Activated CD4-positive, alpha-beta T cell treated with anti-CD3 and anti-CD28 coated beads, Interleukin-2, amount 50 U/mL, for 16 hours (primary cell): ENCODE results near the gene FBXO40.
"Not testable (repeated sequence)": the region's sequence is repeated elsewhere in the genome, so short reads cannot be mapped to it uniquely, and the experiment has no call there.

ENCODE experiments used
- DNase-seq: peaks from one replicate; pipeline ENCODE4 v3.0.0-alpha.2; 2020

FBXO40 gene

GRCh38 chr3:121592856-121593702 lies at the start of gene FBXO40:
FBXO40 (plus strand) TSS chr3:121593379; CDS start chr3:121620576, 27,197 bp downstream.
- no peak for DNase-seq

- DNase-seq, result no peak
Measured at GRCh38 chr3:121545049-121545573, 48.1 kb upstream of the FBXO40 start.

- DNase-seq, result peak; percentile 93
Measured at GRCh38 chr3:121545574-121546455, 47.4 kb upstream of the FBXO40 start, which contains the start of gene POLQ. POLQ (minus strand) TSS chr3:121545988; CDS start chr3:121545877, 111 bp downstream.

GRCh38 chr3:121552379-121552778 lies 40.8 kb upstream of the FBXO40 start:
- no peak for DNase-seq

- no peak for DNase-seq
Measured at GRCh38 chr3:121552797-121553196, 40.4 kb upstream of the FBXO40 start.

GRCh38 chr3:121557426-121557934 lies 35.7 kb upstream of the FBXO40 start:
- DNase-seq, result no peak

- DNase-seq, result no peak
Measured at GRCh38 chr3:121562148-121562547, 31.0 kb upstream of the FBXO40 start.

GRCh38 chr3:121566773-121567172 lies 26.4 kb upstream of the FBXO40 start:
- no peak for DNase-seq

- no peak for DNase-seq
Measured at GRCh38 chr3:121567649-121568048, 25.5 kb upstream of the FBXO40 start, which contains the start of gene ARGFX. ARGFX (plus strand) TSS chr3:121567949; CDS start chr3:121570714, 2,765 bp downstream.

- DNase-seq, result no peak
Measured at GRCh38 chr3:121574449-121574848, 18.7 kb upstream of the FBXO40 start.

GRCh38 chr3:121581691-121582090 lies 11.5 kb upstream of the FBXO40 start:
- DNase-seq, result no peak

GRCh38 chr3:121584418-121584817 lies 8.8 kb upstream of the FBXO40 start:
- DNase-seq, result no peak

- DNase-seq, result not testable (repeated sequence)
Measured at GRCh38 chr3:121593806-121594205, 627 bp downstream of the FBXO40 start.

- no peak for DNase-seq
Measured at GRCh38 chr3:121594850-121595249, 1.7 kb downstream of the FBXO40 start.

GRCh38 chr3:121595765-121596406 lies 2.7 kb downstream of the FBXO40 start:
- no peak for DNase-seq

- DNase-seq, result no peak
Measured at GRCh38 chr3:121598564-121598963, 5.4 kb downstream of the FBXO40 start.

- DNase-seq, result not testable (repeated sequence)
Measured at GRCh38 chr3:121599900-121600299, 6.7 kb downstream of the FBXO40 start.

GRCh38 chr3:121601212-121601812 lies 8.1 kb downstream of the FBXO40 start:
- no peak for DNase-seq

GRCh38 chr3:121604759-121605158 lies 11.6 kb downstream of the FBXO40 start:
- no peak for DNase-seq

GRCh38 chr3:121606106-121606505 lies 12.9 kb downstream of the FBXO40 start:
- DNase-seq, result no peak

GRCh38 chr3:121619691-121620090 lies 26.5 kb downstream of the FBXO40 start:
- no peak for DNase-seq

- no peak for DNase-seq
Measured at GRCh38 chr3:121621491-121621890, 28.3 kb downstream of the FBXO40 start.
